Mesothelial cell of epicardium (in vitro differentiated cells): ENCODE measurements around the gene KLHL9. TPM values are rescaled to one million over a fixed set of nuclear protein-coding genes. Genes with fewer than 3 reads are reported as not detected.

ENCODE experiments used
- DNase-seq, 2 experiments: peaks; one replicate each; pipeline ENCODE4 v3.0.0; 2021; ENCODE audit warnings: low spot score in 2 of 2; ENCODE audit not compliant: unreplicated experiment in 2 of 2
- H3K27ac Mint-ChIP-seq: 2 replicates; pipeline ENCODE4 v1.8.0; 2021; ENCODE audit warnings: mixed read lengths
- H3K27me3 Mint-ChIP-seq: 2 replicates; pipeline ENCODE4 v1.8.0; 2021; ENCODE audit warnings: low read depth, mixed read lengths
- H3K36me3 Mint-ChIP-seq: 2 replicates; pipeline ENCODE4 v1.8.0; 2021; ENCODE audit warnings: mixed read lengths
- H3K4me1 Mint-ChIP-seq: 2 replicates; pipeline ENCODE4 v1.8.0; 2021; ENCODE audit warnings: mixed read lengths
- H3K4me3 Mint-ChIP-seq: 2 replicates; pipeline ENCODE4 v1.8.0; 2021; ENCODE audit warnings: mild to moderate bottlenecking, moderate library complexity, mixed read lengths
- H3K9me3 Mint-ChIP-seq: 2 replicates; pipeline ENCODE4 v1.8.0; 2021; ENCODE audit warnings: mixed read lengths
- total RNA-seq: library from RNA; stranded (reverse); gene quantifications from 3 replicates; pipeline ENCODE4 v1.2.1, GENCODE V29; 2021
- TF ChIP-seq, protein P1 (sequence below): fragments of 200-600 bp; sonication (generic); IDR thresholded peaks from one replicate; pipeline ENCODE4 v1.5.0; 2021; ENCODE audit warnings: antibody characterized with exemption; ENCODE audit not compliant: unreplicated experiment

Gene KLHL9
- total RNA-seq, 1 donor from 2014 or later = 37.5 TPM

DNA sequence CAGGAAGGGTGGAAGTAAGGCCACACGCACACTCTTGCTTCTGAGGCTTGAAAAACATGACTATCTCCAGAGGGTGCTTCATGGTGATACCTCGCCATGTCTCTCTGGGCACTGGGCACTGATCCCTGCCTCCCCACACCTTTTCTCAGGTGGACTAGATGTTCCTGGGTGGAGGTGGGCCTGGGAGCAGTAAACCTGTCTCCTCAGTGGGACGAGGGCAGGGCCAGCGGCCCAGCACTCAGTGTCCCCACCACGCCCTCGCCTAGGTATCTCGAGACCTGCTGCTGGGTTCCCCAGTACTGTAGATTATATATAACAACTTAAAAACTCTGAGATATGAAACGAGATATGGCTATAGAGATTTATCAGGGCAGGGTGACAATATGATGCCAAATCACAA is 27.1 kb upstream of the KLHL9 start:
- peaks cover 8% of the 10 kb centered on the region for H3K4me1 Mint-ChIP-seq
- H3K9me3 Mint-ChIP-seq = no peaks in the 10 kb centered on the region
- no peaks in the 10 kb centered on the region for H3K27me3 Mint-ChIP-seq
- TF ChIP-seq, protein P1, sequence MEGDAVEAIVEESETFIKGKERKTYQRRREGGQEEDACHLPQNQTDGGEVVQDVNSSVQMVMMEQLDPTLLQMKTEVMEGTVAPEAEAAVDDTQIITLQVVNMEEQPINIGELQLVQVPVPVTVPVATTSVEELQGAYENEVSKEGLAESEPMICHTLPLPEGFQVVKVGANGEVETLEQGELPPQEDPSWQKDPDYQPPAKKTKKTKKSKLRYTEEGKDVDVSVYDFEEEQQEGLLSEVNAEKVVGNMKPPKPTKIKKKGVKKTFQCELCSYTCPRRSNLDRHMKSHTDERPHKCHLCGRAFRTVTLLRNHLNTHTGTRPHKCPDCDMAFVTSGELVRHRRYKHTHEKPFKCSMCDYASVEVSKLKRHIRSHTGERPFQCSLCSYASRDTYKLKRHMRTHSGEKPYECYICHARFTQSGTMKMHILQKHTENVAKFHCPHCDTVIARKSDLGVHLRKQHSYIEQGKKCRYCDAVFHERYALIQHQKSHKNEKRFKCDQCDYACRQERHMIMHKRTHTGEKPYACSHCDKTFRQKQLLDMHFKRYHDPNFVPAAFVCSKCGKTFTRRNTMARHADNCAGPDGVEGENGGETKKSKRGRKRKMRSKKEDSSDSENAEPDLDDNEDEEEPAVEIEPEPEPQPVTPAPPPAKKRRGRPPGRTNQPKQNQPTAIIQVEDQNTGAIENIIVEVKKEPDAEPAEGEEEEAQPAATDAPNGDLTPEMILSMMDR = no peak
- H3K4me3 Mint-ChIP-seq = no peak overlapping the region
- no peaks in the 10 kb centered on the region for H3K36me3 Mint-ChIP-seq
- H3K27ac Mint-ChIP-seq = no peak overlapping the region
- no peak for DNase-seq

DNA sequence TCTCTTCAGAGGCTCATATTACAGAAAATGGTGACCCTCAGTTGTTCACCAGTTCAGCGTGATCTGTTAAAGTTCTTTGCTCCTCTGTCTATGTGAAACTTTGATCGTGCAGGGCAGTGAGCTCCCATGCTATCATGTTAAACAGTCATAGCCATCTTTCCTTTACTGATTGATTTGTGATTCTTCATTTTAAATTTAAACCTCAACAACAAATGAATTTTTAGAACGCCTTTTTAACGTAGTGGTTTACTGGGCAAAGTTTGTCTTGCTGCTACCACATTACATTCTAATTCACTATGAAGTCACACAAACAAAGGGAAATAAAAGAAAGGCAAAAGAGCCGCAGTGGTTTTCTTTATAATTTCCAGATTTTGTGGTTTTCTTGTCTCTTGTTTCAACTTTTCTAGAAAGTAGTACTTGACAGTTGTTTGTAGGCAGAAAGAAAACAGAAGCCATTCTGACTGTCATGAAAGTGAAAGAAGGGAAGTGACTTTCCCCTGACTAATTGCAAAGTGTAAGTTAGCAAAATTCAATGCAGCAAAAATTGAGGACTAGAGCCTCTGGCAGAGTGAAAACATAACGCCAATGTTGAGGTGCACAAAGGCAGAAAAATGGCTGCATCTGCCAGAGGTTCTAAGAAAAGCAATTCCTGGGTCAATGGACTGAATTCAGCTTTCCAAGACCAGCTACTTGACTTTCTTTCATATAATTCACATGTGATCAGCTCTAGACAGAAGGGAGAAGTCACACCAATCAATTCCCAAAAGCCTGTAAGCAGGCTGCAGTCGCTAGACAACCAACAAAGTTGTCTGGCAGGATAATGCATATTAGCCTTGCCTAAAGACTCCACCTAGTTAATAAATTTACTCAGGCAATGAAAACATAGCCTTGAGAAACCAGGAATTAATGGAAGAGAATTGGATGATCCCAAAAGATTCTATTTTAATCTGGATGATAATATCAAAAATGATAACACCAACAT is 22.6 kb upstream of the KLHL9 start:
- Mint-ChIP-seq H3K4me3 (no peak overlapping the region), H3K4me1 (peaks cover 11% of the 10 kb centered on the region)
- DNase-seq = no peak

DNA sequence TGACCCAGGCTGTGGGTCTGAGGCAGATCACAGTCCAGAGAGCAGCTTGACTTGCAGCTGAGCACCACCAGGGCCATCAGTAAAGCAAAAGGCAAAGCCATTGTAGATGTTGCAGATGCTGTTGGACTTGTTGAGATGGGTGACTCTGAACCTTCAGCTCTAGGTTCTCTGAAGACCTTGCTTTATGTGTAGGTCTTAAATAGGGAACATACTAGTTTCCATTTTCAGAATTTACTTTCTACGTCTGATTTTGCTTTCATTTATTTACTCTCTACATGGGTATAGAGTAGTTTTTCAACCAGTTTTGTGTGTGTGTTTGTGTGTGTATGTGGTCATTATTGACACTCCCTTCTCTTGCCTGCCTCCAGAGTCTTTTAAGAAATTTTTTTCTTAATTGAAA is 15.6 kb upstream of the KLHL9 start, which contains the start of gene IFNA6:
IFNA6 (minus strand) TSS at position 101 of the 400 bp plus-strand sequence; CDS start at position 101, 0 bp downstream.
- Mint-ChIP-seq H3K9me3 (peaks cover 24% of the 10 kb centered on the region), H3K4me3 (no peak within 1 kb of the TSS), H3K36me3 (peaks cover 4% of the 10 kb centered on the region), H3K4me1 (no peaks in the 10 kb centered on the region), H3K27ac (no peak within 1 kb of the TSS), H3K27me3 (no peaks in the 10 kb centered on the region)
- TF ChIP-seq, protein P1 = no peak
- no peak for DNase-seq

More for the DNA sequence above, 22.6 kb upstream of the KLHL9 start:
- TF ChIP-seq, protein P1 = no peak
- Mint-ChIP-seq H3K27me3 (no peaks in the 10 kb centered on the region), H3K27ac (peak overlapping the region; percentile 61), H3K9me3 (peaks cover 14% of the 10 kb centered on the region), H3K36me3 (peaks cover 4% of the 10 kb centered on the region)

DNA sequence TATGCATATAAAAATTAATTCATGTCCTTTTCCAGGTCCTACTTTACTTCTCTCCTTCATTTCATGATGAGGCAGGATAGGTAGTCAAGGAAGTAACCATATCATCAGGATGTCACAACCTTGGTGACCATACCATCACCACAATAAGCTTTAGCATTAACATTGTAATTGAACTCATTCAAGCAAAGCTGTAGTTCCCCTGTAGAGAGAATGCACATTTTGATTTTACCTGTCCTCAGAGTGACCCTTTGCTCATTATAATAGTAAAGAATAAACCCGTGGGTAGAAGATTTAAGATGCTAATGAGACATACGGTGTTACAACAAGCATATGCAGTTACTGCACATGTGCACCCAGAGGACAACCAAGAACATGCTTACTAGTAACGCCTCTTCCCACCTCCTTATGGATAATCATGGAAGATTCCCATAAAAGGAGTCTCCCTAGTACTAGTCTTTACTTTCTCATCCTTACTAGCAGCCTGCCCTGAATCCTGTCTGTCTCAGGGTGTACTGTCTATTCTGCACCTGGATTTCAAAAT is 13.3 kb upstream of the KLHL9 start:
- no peaks in the 10 kb centered on the region for H3K27me3 Mint-ChIP-seq
- H3K4me1 Mint-ChIP-seq = no peaks in the 10 kb centered on the region
- peaks cover 3% of the 10 kb centered on the region for H3K36me3 Mint-ChIP-seq
- H3K4me3 Mint-ChIP-seq = no peak overlapping the region
- no peak for DNase-seq
- H3K9me3 Mint-ChIP-seq = peaks cover 28% of the 10 kb centered on the region
- no peak overlapping the region for H3K27ac Mint-ChIP-seq
- TF ChIP-seq, protein P1 = no peak

DNA sequence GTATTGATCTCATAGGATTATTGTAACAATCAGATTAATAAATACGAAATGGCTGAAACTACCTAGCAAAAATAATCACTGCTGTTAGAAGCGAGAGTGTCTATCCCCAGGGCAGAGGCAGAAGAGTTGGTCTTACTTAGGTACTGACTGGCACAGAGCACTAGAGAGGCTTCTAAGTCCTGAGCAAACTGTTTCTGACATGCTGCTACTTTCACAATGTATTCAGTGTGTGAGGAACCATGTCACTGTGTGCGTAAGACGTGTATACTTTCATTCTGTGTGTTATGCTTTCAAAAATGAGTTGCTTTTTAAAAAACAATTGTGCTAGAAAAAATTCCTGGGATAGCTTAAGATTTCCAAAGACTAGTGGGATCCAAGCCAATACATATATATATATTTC is 5.5 kb upstream of the KLHL9 start:
- DNase-seq = no peak
- H3K4me3 Mint-ChIP-seq = no peak overlapping the region
- H3K9me3 Mint-ChIP-seq = peaks cover 27% of the 10 kb centered on the region
- no peak overlapping the region for H3K27ac Mint-ChIP-seq
- TF ChIP-seq, protein P1 = no peak
- peaks cover 6% of the 10 kb centered on the region for H3K4me1 Mint-ChIP-seq
- peaks cover 2% of the 10 kb centered on the region for H3K27me3 Mint-ChIP-seq
- H3K36me3 Mint-ChIP-seq = peaks cover 5% of the 10 kb centered on the region
